Measurements from ENCODE around the gene WDR4. TPM values are rescaled to one million over a fixed set of nuclear protein-coding genes. Genes with fewer than 3 reads are reported as not detected.

Gene WDR4
- total and polyA plus RNA-seq, 2 of the 4 experiments (the other 2 are of a cell fraction) = 11.3 to 20.8 TPM

DNA sequence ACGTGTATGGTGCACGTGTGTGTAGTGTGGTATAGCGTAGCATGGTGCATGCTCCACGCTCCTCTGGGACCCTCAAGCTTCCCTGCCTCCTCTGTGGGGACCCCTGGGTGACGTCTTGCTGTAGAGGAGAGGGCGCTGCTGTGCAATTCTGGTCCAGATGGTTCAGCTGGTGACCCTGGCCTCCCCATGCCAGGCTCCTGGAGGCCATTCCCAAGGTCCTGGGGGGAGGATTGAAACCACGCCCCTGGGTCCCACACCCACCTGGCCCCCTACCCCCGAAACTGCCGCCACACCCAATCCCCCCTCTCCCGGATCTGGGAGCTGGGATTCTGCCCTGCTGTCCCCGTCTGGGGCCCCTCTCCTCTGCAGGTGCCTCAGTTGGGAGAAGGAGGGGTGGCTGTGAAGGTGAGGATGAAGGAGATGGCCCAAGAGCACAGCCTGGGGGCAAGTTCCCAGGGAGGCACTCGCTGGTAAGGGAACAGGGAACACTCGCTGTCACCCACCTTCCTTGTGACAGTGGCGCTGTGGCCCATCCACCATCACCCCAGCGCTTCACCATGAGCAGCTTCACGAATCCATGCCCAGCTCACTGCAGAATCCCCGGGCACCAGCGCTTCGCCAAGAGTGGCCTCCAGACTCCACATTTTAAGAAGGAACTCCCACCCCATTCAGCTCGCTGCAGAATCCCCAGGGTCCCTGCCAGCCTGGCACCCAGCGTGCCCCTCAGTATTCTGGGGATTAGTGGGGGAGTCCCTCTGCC, 38.0 kb downstream of the WDR4 start (continued):
- TF ChIP-seq MAFK (IDR thresholded peaks at IDR 0.05; ENCODE audit: low read depth, low read length) = no peak

DNA sequence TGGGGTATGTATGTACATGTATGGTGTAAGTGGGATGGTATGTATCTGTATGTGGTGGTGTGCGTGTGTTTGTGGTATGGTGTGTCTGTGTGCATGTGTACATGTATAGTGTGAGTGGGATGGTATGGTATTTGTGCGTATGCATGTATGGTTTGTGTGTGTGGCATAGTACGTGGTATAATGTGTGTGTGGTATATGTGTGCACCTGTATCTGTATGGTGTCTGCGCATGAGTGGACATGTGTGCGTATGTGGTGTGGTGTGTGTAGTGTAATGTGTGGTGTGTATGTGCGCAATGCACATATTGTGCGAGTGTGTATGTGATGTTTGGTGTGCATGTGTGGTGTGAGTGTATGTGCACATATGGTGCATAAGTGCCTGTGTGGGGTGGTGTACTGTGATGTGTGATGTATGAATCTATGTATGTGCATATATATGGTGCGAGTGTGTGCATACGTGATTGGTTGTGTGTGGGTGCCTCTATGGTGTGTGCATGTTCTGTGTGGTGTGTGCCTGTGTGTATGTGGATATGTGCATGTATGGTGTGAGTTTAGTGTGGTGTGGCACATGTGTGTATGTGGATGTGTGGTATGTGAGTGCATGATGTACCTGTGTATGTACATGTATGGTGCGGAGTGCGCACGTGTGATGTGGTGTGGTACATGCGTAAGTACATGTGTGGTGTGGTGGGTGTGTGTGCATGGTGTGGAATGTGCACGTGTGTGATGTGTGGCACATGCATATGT, 38.8 kb downstream of the WDR4 start:
- TF ChIP-seq MAZ (IDR thresholded peaks at IDR 0.05; ENCODE audit: borderline replicate concordance, low read depth, low read length) = no peak
- no peak for TF ChIP-seq POLR2A (IDR thresholded peaks at IDR 0.05; ENCODE audit: low read depth, low read length)
- no peak for TF ChIP-seq RAD21 (IDR thresholded peaks at IDR 0.05; ENCODE audit: low read length)
- TF ChIP-seq, protein P1, sequence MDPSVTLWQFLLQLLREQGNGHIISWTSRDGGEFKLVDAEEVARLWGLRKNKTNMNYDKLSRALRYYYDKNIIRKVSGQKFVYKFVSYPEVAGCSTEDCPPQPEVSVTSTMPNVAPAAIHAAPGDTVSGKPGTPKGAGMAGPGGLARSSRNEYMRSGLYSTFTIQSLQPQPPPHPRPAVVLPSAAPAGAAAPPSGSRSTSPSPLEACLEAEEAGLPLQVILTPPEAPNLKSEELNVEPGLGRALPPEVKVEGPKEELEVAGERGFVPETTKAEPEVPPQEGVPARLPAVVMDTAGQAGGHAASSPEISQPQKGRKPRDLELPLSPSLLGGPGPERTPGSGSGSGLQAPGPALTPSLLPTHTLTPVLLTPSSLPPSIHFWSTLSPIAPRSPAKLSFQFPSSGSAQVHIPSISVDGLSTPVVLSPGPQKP (IDR thresholded peaks at IDR 0.05; ENCODE audit: borderline replicate concordance, low read depth, low read length) = no peak
- TF ChIP-seq MXI1 (IDR thresholded peaks at IDR 0.05; ENCODE audit: borderline replicate concordance, low read depth, low read length) = no peak
- no peak for TF ChIP-seq CHD1 (IDR thresholded peaks at IDR 0.05; ENCODE audit: low read depth, low read length)
- TF ChIP-seq NFE2L2 (IDR thresholded peaks at IDR 0.05; ENCODE audit: low read depth, low read length) = no peak
- TF ChIP-seq, protein P2, sequence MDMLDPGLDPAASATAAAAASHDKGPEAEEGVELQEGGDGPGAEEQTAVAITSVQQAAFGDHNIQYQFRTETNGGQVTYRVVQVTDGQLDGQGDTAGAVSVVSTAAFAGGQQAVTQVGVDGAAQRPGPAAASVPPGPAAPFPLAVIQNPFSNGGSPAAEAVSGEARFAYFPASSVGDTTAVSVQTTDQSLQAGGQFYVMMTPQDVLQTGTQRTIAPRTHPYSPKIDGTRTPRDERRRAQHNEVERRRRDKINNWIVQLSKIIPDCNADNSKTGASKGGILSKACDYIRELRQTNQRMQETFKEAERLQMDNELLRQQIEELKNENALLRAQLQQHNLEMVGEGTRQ (IDR thresholded peaks at IDR 0.05; ENCODE audit: low read depth, low read length) = no peak
- no peak overlapping the region for H3K4me3 ChIP-seq (ENCODE audit: insufficient read depth, low read depth, low read length)
- no peak overlapping the region for H3K23ac ChIP-seq (ENCODE audit: low read depth, low read length)
- no peak overlapping the region for H3K56ac ChIP-seq (ENCODE audit: extremely low read depth, insufficient read depth, low read length)
- peak overlapping the region; percentile 61 for H2AK9ac ChIP-seq (replicated peaks; ENCODE audit: low read depth, low read length, poor library complexity)
- no peak overlapping the region for H2AK5ac ChIP-seq (ENCODE audit: low read depth, low read length)
- intact Hi-C loops (cut with micrococcal nuclease) = loop anchor here (10.0 kb wide), 1 partner anchor 1366 kb away; no protein-coding TSS in a partner anchor
- peak overlapping the region; percentile 20 for H2BK5ac ChIP-seq (ENCODE audit: low read depth, low read length, poor library complexity, severe bottlenecking)
- no TSS peak for BruUV-seq (replicated peaks)
- no peak overlapping the region for H3K14ac ChIP-seq (replicated peaks; ENCODE audit: low read depth, low read length)
- peaks cover 0 to 27% of the 10 kb centered on the region in 2 experiments; a peak in 3 of 4 replicates for H3K79me1 ChIP-seq (ENCODE audit: low read depth in 1 of 2, low read length in 2 of 2)
- POLR2A ChIA-PET (ENCODE audit: unreplicated experiment) = no interaction called here
- peaks cover 12% of the 10 kb centered on the region; the same call in 1 of the 2 replicates for H3K9me1 ChIP-seq (ENCODE audit: insufficient read depth, low read length)
- no peak overlapping the region for H3K27ac ChIP-seq (ENCODE audit: insufficient read depth, low read length)
- no peak overlapping the region for H4K5ac ChIP-seq (ENCODE audit: low read depth, low read length)
- dilution Hi-C loops (cut with HindIII; ENCODE audit: low sequenced_read_pairs, unreplicated experiment) = no loop called here
- no peak for ATAC-seq (ENCODE audit: low read depth)
- H3K36me3 ChIP-seq (ENCODE audit: control insufficient read depth, insufficient read depth, low read length) = peaks cover 34% of the 10 kb centered on the region
- no peak for DNase-seq
- H3K18ac ChIP-seq (ENCODE audit: low read depth, low read length) = no peak overlapping the region
- H2BK20ac ChIP-seq (ENCODE audit: low read depth, low read length) = no peak overlapping the region
- H2BK120ac ChIP-seq (ENCODE audit: low read depth, low read length) = no peak overlapping the region
- CTCF ChIA-PET = no interaction called here
- no peaks in the 10 kb centered on the region for H3K9me3 ChIP-seq (ENCODE audit: control insufficient read depth, insufficient read depth, low read length)
- H3K4ac ChIP-seq (ENCODE audit: low read depth, low read length) = no peak overlapping the region; the same call in 1 of the 2 replicates
- no peak overlapping the region for H3K9ac ChIP-seq (ENCODE audit: low read depth, low read length)
- 99% methylated on average over 13 of the region's 14 CpGs; no CpG with 5 or more reads in 1 of the 2 experiments for WGBS, 2 experiments (ENCODE audit: extremely low coverage in 2 of 2, insufficient read length in 1 of 2)
- H3K4me1 ChIP-seq (ENCODE audit: control insufficient read depth, insufficient read depth, low read length) = no peaks in the 10 kb centered on the region
- no peak overlapping the region for H4K8ac ChIP-seq (ENCODE audit: low read depth in 2 of 2, low read length in 2 of 2)
- H4K20me1 ChIP-seq (ENCODE audit: insufficient read depth, low read length) = peaks cover 17% of the 10 kb centered on the region
- H4K91ac ChIP-seq (ENCODE audit: insufficient read depth, low read depth, low read length) = no peak overlapping the region
- in situ Hi-C loops (cut with MboI; ENCODE audit: low sequenced_read_pairs) = loop anchor here (25.0 kb wide), 1 partner anchor 678 kb away; no protein-coding TSS in a partner anchor
- H2BK15ac ChIP-seq (ENCODE audit: low read depth, low read length) = no peak overlapping the region
- no peaks in the 10 kb centered on the region for H3K27me3 ChIP-seq (ENCODE audit: control insufficient read depth, insufficient read depth, low read length)
- H3K4me2 ChIP-seq (ENCODE audit: low read depth, low read length) = no peak overlapping the region
- H2AFZ ChIP-seq (replicated peaks; ENCODE audit: low read length, poor library complexity) = peak overlapping the region; percentile 41
